GM10266 (cell line): ENCODE results near the gene RALGPS1.

Experiments
- DNase-seq: peaks from one replicate; pipeline ENCODE4 v3.0.0; 2012; ENCODE audit errors: extremely low spot score
- TF ChIP-seq, protein P1 (sequence below): IDR thresholded peaks from 2 replicates; pipeline ENCODE4 v1.5.1; 2012; ENCODE audit warnings: mild to moderate bottlenecking, low read depth; ENCODE audit not compliant: control insufficient read depth, insufficient read depth; ENCODE audit errors: missing control alignments

Gene RALGPS1

GRCh38 chr9:127196826-127197145 lies 282.2 kb downstream of the RALGPS1 start:
- TF ChIP-seq, protein P1, sequence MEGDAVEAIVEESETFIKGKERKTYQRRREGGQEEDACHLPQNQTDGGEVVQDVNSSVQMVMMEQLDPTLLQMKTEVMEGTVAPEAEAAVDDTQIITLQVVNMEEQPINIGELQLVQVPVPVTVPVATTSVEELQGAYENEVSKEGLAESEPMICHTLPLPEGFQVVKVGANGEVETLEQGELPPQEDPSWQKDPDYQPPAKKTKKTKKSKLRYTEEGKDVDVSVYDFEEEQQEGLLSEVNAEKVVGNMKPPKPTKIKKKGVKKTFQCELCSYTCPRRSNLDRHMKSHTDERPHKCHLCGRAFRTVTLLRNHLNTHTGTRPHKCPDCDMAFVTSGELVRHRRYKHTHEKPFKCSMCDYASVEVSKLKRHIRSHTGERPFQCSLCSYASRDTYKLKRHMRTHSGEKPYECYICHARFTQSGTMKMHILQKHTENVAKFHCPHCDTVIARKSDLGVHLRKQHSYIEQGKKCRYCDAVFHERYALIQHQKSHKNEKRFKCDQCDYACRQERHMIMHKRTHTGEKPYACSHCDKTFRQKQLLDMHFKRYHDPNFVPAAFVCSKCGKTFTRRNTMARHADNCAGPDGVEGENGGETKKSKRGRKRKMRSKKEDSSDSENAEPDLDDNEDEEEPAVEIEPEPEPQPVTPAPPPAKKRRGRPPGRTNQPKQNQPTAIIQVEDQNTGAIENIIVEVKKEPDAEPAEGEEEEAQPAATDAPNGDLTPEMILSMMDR: no peak
- no peak for DNase-seq

DNA sequence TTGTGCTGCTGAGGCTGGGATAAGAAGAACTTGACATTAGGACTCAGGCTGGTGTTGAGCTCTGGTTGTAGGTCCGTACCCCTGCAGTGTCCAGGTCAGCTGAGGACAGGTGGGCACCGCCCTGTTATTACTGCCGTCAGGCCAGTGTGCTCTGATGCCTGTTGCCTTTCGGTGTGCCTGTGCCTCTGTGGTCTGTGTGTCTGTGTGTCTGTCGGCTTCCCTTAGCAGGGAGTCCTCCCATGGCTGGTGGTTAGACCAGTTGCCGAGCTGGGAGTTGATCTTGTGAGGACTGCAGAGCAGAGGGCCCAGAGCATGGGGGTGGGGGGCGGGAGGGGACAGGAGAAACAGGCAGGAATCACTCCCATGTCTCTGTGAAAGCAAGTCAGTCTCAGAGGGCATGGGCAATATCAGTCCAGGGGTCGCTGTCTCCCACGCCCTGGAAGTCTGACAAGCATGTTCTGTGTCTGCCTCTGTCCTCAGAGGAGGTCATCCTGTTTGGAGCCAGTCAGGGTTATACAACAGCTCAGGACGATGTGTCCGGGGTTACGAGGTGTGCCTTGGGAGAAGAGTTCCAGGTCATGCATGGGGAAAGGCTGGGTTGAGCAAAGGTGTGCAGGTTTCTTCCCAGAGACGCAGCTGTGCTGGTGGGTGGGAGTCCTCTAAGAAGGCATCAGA lies 282.7 kb downstream of the RALGPS1 start:
- DNase-seq: no peak
- TF ChIP-seq, protein P1: no peak

- no peak for DNase-seq
- TF ChIP-seq, protein P1: no peak
Observed at GRCh38 chr9:127197861-127198430, 283.4 kb downstream of the RALGPS1 start.

GRCh38 chr9:127198587-127198986 lies 284.0 kb downstream of the RALGPS1 start:
- TF ChIP-seq, protein P1: no peak
- DNase-seq: no peak

DNA sequence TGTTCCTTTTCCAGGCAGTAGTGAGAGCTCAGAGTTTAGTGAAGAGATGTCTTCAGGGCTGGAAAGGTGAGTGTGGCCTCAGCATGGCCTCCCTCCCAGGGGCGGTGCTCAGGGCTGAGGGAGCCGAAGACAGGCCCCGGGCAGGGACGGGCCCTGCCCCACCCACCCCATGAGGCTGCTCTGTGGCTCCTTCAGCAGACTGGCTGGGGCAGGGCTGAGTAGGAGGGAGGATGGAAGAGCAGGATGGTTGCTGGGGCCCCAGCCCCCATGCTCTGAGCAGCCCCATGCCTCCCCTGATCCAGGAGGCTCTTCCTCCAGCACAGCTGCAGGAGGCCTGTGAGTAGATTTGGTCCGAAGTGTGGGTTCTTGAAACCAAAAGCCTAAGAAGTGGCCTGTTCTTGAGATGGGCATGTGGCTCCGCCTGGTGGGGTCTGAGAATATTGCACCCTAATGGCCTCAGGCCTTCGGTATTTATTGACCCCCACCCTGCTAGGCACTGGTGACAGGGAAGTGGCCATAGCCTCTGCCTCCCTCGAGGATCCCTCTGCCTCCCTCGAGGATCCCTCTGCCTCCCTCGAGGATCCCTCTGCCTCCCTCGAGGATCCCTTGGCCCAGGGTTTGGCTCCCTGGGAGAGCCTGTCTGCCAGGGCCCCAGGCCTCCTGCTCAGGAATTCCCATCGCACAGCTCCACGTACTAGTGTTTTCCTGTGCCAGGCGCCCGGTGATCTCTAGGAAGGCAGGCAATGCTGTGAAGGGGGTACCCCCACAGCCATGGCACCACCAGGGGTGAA lies 284.6 kb downstream of the RALGPS1 start:
- TF ChIP-seq, protein P1: peak; percentile 93
- DNase-seq: peak; percentile 81

DNA sequence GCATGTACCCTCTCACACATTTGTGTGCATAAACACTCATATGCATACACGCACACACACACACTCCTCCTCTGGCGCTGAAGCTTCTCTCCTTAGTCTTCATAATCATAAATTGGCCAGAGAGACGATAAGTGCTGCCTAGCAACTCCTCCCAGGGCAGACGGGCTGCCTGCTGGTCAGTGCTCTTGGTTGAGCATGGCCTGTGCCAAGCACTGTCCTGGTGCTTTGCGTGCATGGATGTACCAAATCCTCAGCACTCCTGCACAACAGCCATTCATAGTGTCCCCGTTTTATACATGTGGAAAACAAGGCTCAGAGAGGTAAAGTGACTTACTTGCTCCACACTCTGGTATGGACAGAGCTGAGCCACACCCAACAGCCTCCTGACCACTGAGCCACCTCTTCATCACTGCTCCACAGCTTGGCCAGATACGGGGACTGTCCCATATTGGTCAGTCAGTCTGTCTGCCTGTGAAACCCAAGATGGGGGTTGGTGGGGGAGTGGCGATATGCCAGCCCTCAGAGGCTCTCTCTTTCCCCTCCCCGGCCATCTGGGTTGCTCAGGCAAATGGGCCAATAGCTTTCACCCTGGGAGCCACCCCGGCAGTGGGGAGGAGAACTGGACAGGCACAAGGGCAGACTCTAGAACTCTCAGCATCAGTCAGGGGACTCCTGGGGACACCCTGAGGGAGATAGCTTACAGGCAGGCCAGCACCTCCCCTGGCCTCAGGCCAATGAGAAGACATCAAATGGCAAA lies 285.7 kb downstream of the RALGPS1 start:
- TF ChIP-seq, protein P1: no peak
- DNase-seq: no peak
